Brain pericyte (primary cell): ENCODE measurements around the gene NGEF.
"Not testable (repeated sequence)": the region's sequence is repeated elsewhere in the genome, so short reads cannot be mapped to it uniquely, and the experiment has no call there.

Source experiments
- DNase-seq: peaks from one replicate; pipeline ENCODE4 v3.0.0-alpha.2; 2012; ENCODE audit warnings: low read depth, low spot score

The NGEF gene

GRCh38 chr2:232929303-232930058, 83.6 kb downstream of the NGEF start:
- no peak for DNase-seq

GRCh38 chr2:232928551-232929302, 84.3 kb downstream of the NGEF start:
- no peak for DNase-seq

- no peak for DNase-seq
Measured at GRCh38 chr2:232927793-232928550, 85.1 kb downstream of the NGEF start.

GRCh38 chr2:232927032-232927792, 85.8 kb downstream of the NGEF start:
- DNase-seq: no peak

GRCh38 chr2:232926431-232926939, 86.6 kb downstream of the NGEF start:
- no peak for DNase-seq

- no peak for DNase-seq
Measured at GRCh38 chr2:232925821-232926156, 87.3 kb downstream of the NGEF start.

GRCh38 chr2:232925153-232925820, 87.8 kb downstream of the NGEF start:
- no peak for DNase-seq

GRCh38 chr2:232924433-232924832, 88.6 kb downstream of the NGEF start:
- DNase-seq: no peak

GRCh38 chr2:232920760-232921159, 92.3 kb downstream of the NGEF start:
- DNase-seq: no peak

- no peak for DNase-seq
Measured at GRCh38 chr2:232920055-232920454, 93.0 kb downstream of the NGEF start.

- DNase-seq: no peak
Measured at GRCh38 chr2:232919141-232919540, 93.9 kb downstream of the NGEF start.

- DNase-seq: no peak
Measured at GRCh38 chr2:232913903-232914302, 99.2 kb downstream of the NGEF start.

- DNase-seq: no peak
Measured at GRCh38 chr2:232911712-232912277, 101.3 kb downstream of the NGEF start.

- no peak for DNase-seq
Measured at GRCh38 chr2:232910376-232910775, 102.7 kb downstream of the NGEF start.

GRCh38 chr2:232908695-232909094, 104.4 kb downstream of the NGEF start:
- DNase-seq: no peak

- DNase-seq: not testable (repeated sequence)
Measured at GRCh38 chr2:232907718-232908085, 105.4 kb downstream of the NGEF start.

GRCh38 chr2:232906867-232907717, 106.0 kb downstream of the NGEF start:
- not testable (repeated sequence) for DNase-seq

GRCh38 chr2:232903989-232904388, 109.1 kb downstream of the NGEF start:
- no peak for DNase-seq

GRCh38 chr2:232901736-232902578, 111.1 kb downstream of the NGEF start:
- DNase-seq: peak; percentile 80
